SKM-1 treated with dmso at 0.1 percent for 144 hours (cell line): ENCODE data around the gene LIG3.
"Not testable (repeated sequence)": the region's sequence is repeated elsewhere in the genome, so short reads cannot be mapped to it uniquely, and the experiment has no call there.

ENCODE experiments used
- DNase-seq: peaks from one replicate; lab custom pipeline; 2025; ENCODE audit not compliant: unreplicated experiment; lab: John Stamatoyannopoulos, UW

Gene LIG3

GRCh38 chr17:34998205-34998604 is 17.9 kb downstream of the LIG3 start:
- peak; percentile 44 for DNase-seq

GRCh38 chr17:34999456-34999855 is 19.1 kb downstream of the LIG3 start:
- DNase-seq, result no peak

- not testable (repeated sequence) for DNase-seq
Observed at GRCh38 chr17:35000965-35001364, 20.7 kb downstream of the LIG3 start.

- no peak for DNase-seq
Observed at GRCh38 chr17:35001549-35001948, 21.2 kb downstream of the LIG3 start.

GRCh38 chr17:35002876-35003551 is 22.7 kb downstream of the LIG3 start:
- DNase-seq, result no peak

GRCh38 chr17:35003778-35004177 is 23.5 kb downstream of the LIG3 start:
- no peak for DNase-seq

- no peak for DNase-seq
Observed at GRCh38 chr17:35006345-35006744, 26.0 kb downstream of the LIG3 start.

- DNase-seq, result no peak
Observed at GRCh38 chr17:35006961-35007360, 26.6 kb downstream of the LIG3 start.

- DNase-seq, result no peak
Observed at GRCh38 chr17:35010093-35010492, 29.8 kb downstream of the LIG3 start.

GRCh38 chr17:35011671-35012216 is 31.4 kb downstream of the LIG3 start:
- no peak for DNase-seq

- no peak for DNase-seq
Observed at GRCh38 chr17:35016369-35016768, 36.1 kb downstream of the LIG3 start.

GRCh38 chr17:35017021-35017420 is 36.7 kb downstream of the LIG3 start:
- DNase-seq, result no peak

- no peak for DNase-seq
Observed at GRCh38 chr17:35018814-35019213, 38.5 kb downstream of the LIG3 start.

GRCh38 chr17:35019386-35020179 is 39.3 kb downstream of the LIG3 start:
- DNase-seq, result no peak

GRCh38 chr17:35021520-35022380 is 41.4 kb downstream of the LIG3 start:
- DNase-seq, result no peak

GRCh38 chr17:35022536-35023063 is 42.3 kb downstream of the LIG3 start:
- DNase-seq, result no peak

GRCh38 chr17:35023538-35023937 is 43.2 kb downstream of the LIG3 start:
- no peak for DNase-seq

- no peak for DNase-seq
Observed at GRCh38 chr17:35025541-35025940, 45.2 kb downstream of the LIG3 start.

- DNase-seq, result not testable (repeated sequence)
Observed at GRCh38 chr17:35028097-35028496, 47.8 kb downstream of the LIG3 start.

GRCh38 chr17:35028531-35029262 is 48.4 kb downstream of the LIG3 start:
- DNase-seq, result peak; percentile 68
